GM12875 (cell line): ENCODE data around the gene MYOT.
A peak's percentile ranks its signal among the peaks of the same experiment; 100 is the strongest.

ENCODE experiments used
- H3K4me3 ChIP-seq: one replicate; pipeline ENCODE4 v1.5.1; 2011; ENCODE audit warnings: low read depth, low read length, control low read depth
- TF ChIP-seq, protein P1 (sequence below): IDR thresholded peaks from 2 replicates; pipeline ENCODE4 v1.5.1; 2011; ENCODE audit warnings: low read depth, mild to moderate bottlenecking, control low read depth, inconsistent platforms, low read length, moderate library complexity, borderline replicate concordance; ENCODE audit not compliant: insufficient read depth

Gene MYOT

DNA sequence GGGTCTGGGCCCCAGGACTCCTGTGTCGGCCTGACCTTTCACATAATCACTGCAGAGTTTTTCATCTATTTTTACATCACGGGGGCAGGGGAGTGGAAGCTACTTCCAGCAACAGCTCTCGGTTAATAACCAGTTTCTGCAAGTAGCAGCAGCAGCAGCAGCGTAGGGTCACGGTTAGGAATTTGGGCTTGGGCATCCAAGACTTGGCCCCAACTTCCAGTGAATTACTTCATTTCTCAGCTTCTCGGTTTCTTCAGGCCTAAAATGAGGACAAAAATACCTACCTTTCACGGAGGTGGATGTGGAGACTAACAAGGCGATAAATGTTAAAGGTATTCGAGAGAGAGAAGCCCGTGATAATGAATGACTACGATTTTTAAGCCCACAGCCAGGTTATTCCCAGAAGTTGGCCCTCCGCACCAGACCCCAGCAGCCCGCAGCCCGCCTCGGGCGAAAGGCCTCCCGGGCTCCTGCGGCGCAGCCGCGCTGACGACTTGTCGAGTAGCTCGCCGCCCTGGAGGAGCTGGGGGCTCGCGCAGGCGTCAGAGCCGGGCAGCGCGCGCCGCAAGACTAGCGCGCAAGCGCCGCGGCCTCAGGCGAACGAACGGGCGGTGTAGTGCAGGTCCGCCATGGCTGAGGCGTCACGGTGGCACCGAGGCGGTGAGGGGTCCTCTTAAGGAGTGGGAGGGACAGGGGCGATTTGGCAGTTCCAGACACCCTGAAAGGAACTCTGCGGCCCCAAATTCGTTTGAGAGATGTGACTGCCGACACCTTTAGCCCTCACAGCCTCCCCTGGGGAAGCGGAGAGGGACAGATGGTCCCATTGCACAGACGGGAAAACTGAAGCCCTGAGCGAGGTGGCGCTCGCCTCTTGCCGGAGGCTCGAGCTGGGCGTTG lies 21.5 kb downstream of the MYOT start, which contains the start of gene PKD2L2:
PKD2L2 (plus strand) TSS at position 595 of the 897 bp plus-strand sequence; CDS start at position 630, 35 bp downstream.
- TF ChIP-seq, protein P1, sequence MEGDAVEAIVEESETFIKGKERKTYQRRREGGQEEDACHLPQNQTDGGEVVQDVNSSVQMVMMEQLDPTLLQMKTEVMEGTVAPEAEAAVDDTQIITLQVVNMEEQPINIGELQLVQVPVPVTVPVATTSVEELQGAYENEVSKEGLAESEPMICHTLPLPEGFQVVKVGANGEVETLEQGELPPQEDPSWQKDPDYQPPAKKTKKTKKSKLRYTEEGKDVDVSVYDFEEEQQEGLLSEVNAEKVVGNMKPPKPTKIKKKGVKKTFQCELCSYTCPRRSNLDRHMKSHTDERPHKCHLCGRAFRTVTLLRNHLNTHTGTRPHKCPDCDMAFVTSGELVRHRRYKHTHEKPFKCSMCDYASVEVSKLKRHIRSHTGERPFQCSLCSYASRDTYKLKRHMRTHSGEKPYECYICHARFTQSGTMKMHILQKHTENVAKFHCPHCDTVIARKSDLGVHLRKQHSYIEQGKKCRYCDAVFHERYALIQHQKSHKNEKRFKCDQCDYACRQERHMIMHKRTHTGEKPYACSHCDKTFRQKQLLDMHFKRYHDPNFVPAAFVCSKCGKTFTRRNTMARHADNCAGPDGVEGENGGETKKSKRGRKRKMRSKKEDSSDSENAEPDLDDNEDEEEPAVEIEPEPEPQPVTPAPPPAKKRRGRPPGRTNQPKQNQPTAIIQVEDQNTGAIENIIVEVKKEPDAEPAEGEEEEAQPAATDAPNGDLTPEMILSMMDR = peak; percentile 18; the same call in 1 of the 2 replicates
- peak within 1 kb of the TSS; percentile 92 for H3K4me3 ChIP-seq

DNA sequence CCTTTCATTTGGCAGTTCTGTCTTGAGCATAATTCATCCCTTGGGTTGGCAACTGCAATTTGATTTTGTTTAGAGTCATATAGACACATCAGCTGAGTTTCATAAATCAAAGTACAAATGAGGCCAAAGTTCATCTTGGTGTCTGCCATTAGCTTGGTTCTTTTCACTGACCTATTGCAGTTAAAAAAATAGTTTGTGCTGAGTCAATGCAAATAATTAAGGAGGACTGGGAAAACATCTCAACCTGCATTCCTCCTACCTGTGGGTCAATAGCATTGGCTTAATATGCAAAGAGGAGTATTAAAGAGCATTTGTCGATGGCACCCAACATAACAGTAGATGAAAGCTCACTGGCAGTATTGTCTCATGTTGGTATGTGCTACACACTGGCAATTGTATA lies 23.2 kb downstream of the MYOT start:
- TF ChIP-seq, protein P1 = no peak
- H3K4me3 ChIP-seq = no peak overlapping the region

DNA sequence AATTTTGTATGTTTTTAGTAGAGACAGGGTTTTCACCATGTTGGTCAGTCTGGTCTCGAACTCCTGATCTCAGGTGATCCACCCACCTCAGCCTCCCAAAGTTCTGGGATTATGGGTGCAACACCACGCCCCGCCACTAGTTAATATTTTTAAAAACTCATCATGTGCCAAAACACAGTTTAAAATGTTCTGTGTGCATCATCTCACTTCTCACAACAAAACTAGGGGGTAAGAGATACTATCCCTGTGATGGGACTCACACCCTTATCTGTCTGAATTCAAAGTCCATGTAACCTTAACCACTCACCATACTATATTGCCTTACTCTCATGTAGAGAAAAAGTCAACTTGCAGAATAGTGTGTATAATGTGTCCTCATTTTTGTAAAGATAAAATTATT lies 24.2 kb downstream of the MYOT start:
- H3K4me3 ChIP-seq = no peak overlapping the region
- TF ChIP-seq, protein P1 = no peak

DNA sequence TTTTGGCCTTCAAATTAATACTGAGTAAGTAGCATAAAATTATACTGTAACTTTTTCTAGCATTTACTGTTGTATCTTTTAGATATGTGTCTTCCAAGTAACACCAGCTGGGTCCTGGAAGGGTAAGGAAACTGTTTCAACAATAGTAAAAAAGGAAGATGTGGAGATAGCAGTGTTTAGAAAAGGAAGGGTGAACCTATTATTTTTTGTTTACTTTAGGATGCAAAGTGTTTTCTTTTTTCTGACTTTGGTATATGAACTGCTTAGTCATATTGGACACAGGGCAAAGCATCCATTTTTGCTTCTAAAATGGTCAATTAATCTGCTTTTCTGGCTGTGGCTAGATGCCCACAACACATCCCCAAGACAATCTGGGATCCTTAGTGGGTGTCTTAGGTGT lies 26.9 kb downstream of the MYOT start:
- TF ChIP-seq, protein P1 = no peak
- no peak overlapping the region for H3K4me3 ChIP-seq

DNA sequence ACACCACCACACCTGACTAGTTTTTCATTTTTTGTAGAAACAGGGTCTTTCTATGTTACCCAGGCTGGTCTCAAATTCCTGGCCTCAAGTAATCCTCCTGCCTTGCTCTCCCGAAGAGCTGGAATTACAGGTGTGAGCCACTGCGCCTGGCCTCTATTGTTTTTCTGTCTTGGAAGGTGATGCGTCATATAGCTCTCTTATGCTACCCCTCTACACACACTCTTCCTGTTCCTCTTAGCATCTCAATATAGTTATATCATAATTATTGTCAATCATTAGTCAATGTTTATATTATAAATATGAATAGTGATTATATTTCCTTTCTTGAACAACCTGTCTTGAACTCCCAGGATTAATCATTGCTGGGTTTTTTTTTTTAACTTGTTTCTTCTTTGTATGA lies 28.9 kb downstream of the MYOT start:
- TF ChIP-seq, protein P1 = no peak
- H3K4me3 ChIP-seq = no peak overlapping the region

DNA sequence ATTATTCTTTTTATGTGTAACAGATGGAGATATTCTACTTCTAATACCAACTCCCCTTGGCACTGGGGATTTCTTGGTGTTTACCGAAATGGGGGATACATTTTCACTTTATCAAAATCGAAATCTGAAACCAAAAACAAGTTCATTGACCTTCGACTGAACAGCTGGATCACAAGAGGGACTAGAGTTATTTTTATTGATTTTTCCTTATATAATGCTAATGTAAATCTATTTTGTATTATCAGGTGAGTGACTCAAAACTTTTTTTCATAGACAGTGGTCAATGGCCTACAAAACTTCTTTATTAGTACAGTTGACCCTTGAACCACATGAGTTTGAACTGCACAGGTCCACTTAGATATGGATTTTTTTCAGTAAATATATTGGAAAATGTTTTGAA lies 31.8 kb downstream of the MYOT start:
- TF ChIP-seq, protein P1 = no peak
- no peak overlapping the region for H3K4me3 ChIP-seq
